ENCODE results near the gene NAAA. TPM values are rescaled to one million over a fixed set of nuclear protein-coding genes. Genes with fewer than 3 reads are reported as not detected.

The NAAA gene
- total RNA-seq, 1 donor from 2014 or later: 4.0 TPM

GRCh38 chr4:75898536-75898935 is 42.3 kb downstream of the NAAA start:
- H3K27ac Mint-ChIP-seq (ENCODE audit: unreplicated experiment): no peak overlapping the region
- DNase-seq (ENCODE audit: low spot score): no peak
- H3K27me3 Mint-ChIP-seq (ENCODE audit: unreplicated experiment): peaks cover 3% of the 10 kb centered on the region
- TF ChIP-seq CTCF (IDR thresholded peaks at IDR 0.05; ENCODE audit: unreplicated experiment): no peak
- peak overlapping the region; percentile 67 for H3K4me3 Mint-ChIP-seq (ENCODE audit: unreplicated experiment)
- peaks cover 5% of the 10 kb centered on the region for H3K9me3 Mint-ChIP-seq (ENCODE audit: unreplicated experiment)
- no peaks in the 10 kb centered on the region for H3K4me1 Mint-ChIP-seq (ENCODE audit: unreplicated experiment)
- peaks cover 4% of the 10 kb centered on the region for H3K36me3 Mint-ChIP-seq (ENCODE audit: low read depth, unreplicated experiment)

GRCh38 chr4:75895744-75896314 is 45.0 kb downstream of the NAAA start:
- no peak for DNase-seq (ENCODE audit: low spot score)
- no peak overlapping the region for H3K27ac Mint-ChIP-seq (ENCODE audit: unreplicated experiment)
- peaks cover 4% of the 10 kb centered on the region for H3K36me3 Mint-ChIP-seq (ENCODE audit: low read depth, unreplicated experiment)
- peaks cover 5% of the 10 kb centered on the region for H3K9me3 Mint-ChIP-seq (ENCODE audit: unreplicated experiment)
- peak; percentile 90 for TF ChIP-seq CTCF (IDR thresholded peaks at IDR 0.05; ENCODE audit: unreplicated experiment)
- H3K4me1 Mint-ChIP-seq (ENCODE audit: unreplicated experiment): peaks cover 2% of the 10 kb centered on the region
- no peak overlapping the region for H3K4me3 Mint-ChIP-seq (ENCODE audit: unreplicated experiment)
- H3K27me3 Mint-ChIP-seq (ENCODE audit: unreplicated experiment): peaks cover 5% of the 10 kb centered on the region

- peak; percentile 44 for TF ChIP-seq CTCF (IDR thresholded peaks at IDR 0.05; ENCODE audit: unreplicated experiment)
- H3K27me3 Mint-ChIP-seq (ENCODE audit: unreplicated experiment): peaks cover 5% of the 10 kb centered on the region
- H3K4me1 Mint-ChIP-seq (ENCODE audit: unreplicated experiment): peaks cover 8% of the 10 kb centered on the region
- H3K27ac Mint-ChIP-seq (ENCODE audit: unreplicated experiment): no peak overlapping the region
- peak; percentile 20 for DNase-seq (ENCODE audit: low spot score)
- H3K36me3 Mint-ChIP-seq (ENCODE audit: low read depth, unreplicated experiment): no peaks in the 10 kb centered on the region
- H3K4me3 Mint-ChIP-seq (ENCODE audit: unreplicated experiment): no peak overlapping the region
- no peaks in the 10 kb centered on the region for H3K9me3 Mint-ChIP-seq (ENCODE audit: unreplicated experiment)
Measured at GRCh38 chr4:75892508-75892907, 48.3 kb downstream of the NAAA start.

- Mint-ChIP-seq H3K4me1 (ENCODE audit: unreplicated experiment) (peaks cover 8% of the 10 kb centered on the region), H3K9me3 (ENCODE audit: unreplicated experiment) (no peaks in the 10 kb centered on the region), H3K27ac (ENCODE audit: unreplicated experiment) (no peak overlapping the region), H3K27me3 (ENCODE audit: unreplicated experiment) (peaks cover 2% of the 10 kb centered on the region), H3K36me3 (ENCODE audit: low read depth, unreplicated experiment) (no peaks in the 10 kb centered on the region), H3K4me3 (ENCODE audit: unreplicated experiment) (no peak overlapping the region)
- TF ChIP-seq CTCF (IDR thresholded peaks at IDR 0.05; ENCODE audit: unreplicated experiment): no peak
- DNase-seq (ENCODE audit: low spot score): no peak
Measured at GRCh38 chr4:75891611-75892010, 49.2 kb downstream of the NAAA start.

GRCh38 chr4:75889537-75890199 is 51.1 kb downstream of the NAAA start:
- H3K4me1 Mint-ChIP-seq (ENCODE audit: unreplicated experiment): peaks cover 8% of the 10 kb centered on the region
- H3K27ac Mint-ChIP-seq (ENCODE audit: unreplicated experiment): peak overlapping the region; percentile 6
- no peaks in the 10 kb centered on the region for H3K9me3 Mint-ChIP-seq (ENCODE audit: unreplicated experiment)
- TF ChIP-seq CTCF (IDR thresholded peaks at IDR 0.05; ENCODE audit: unreplicated experiment): no peak
- no peaks in the 10 kb centered on the region for H3K36me3 Mint-ChIP-seq (ENCODE audit: low read depth, unreplicated experiment)
- no peak for DNase-seq (ENCODE audit: low spot score)
- no peak overlapping the region for H3K4me3 Mint-ChIP-seq (ENCODE audit: unreplicated experiment)
- H3K27me3 Mint-ChIP-seq (ENCODE audit: unreplicated experiment): peaks cover 2% of the 10 kb centered on the region

Data from endothelial cell (in vitro differentiated cells).